Smooth muscle cell of trachea (primary cell): ENCODE data around the gene NME3. TPM values are rescaled to one million over a fixed set of nuclear protein-coding genes. Genes with fewer than 3 reads are reported as not detected.

Source experiments
- total RNA-seq: library from RNA; depleted of rRNA; stranded (reverse); fragments of >200 nt; gene quantifications from 2 replicates; pipeline ENCODE4 v1.2.1, GENCODE V29; 2014

The NME3 gene
- total RNA-seq: 47.7 and 66.5 TPM in 2 replicates

GRCh38 chr16:1771188-1771863, at the start of gene NME3:
NME3 (minus strand) TSS chr16:1771543; CDS start chr16:1771534, 9 bp downstream.

GRCh38 chr16:1793578-1794220, 22.4 kb upstream of the NME3 start, which contains the start of gene IGFALS:
IGFALS (minus strand) TSS chr16:1793705; CDS start chr16:1793652, 53 bp downstream.

GRCh38 chr16:1782408-1783264, 11.3 kb upstream of the NME3 start, which contains the start of the genes NUBP2 and SPSB3:
NUBP2 (plus strand) TSS chr16:1782960; CDS start chr16:1783021, 61 bp downstream.
SPSB3 (minus strand) TSS chr16:1782571; CDS start chr16:1781483, 1,088 bp downstream.

DNA sequence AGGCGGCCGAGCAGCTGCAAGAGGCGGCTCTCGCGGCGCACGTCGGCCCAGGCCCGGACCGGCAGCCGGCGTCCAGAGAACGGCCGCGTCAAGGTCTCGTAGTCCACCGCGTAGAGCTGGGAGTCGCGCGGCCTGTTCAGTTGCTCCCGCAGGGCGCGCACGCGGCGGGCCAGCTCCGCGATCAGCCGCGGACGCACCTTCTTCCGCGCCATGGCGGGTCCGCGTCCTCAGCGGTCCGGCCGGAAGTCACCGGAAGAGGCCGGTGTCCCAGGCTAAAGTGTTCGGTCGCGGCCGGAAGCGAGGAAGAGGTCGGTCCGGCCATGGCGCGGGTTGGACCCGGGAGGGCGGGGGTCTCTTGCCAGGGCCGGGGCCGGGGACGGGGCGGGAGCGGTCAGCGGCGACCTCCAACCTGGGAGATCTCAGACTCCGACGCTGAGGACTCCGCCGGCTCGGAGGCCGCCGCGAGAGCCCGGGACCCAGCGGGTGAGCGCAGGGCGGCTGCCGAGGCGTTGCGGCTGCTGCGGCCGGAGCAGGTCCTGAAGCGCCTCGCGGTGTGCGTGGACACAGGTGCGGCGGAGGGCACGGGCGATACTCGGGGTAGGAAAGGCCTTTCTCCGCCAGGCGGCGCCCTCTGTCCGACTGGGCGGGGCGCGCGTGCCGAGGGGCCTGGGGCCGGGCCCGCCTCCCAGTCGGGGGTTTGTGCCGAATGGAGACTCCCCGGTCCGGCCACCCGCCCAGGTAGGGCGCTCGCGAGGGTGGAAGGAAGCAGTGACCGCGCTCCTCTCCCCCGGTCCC, 1.8 kb upstream of the NME3 start, which contains the start of gene MRPS34:
TSS of gene MRPS34 (minus strand) at position 227 of the 795 bp plus-strand sequence. CDS start at position 212, 15 bp downstream.

GRCh38 chr16:1772362-1772907, 1.1 kb upstream of the NME3 start, which contains the start of gene EME2:
EME2 (plus strand) TSS chr16:1772810; CDS start chr16:1773228, 418 bp downstream.

Other genes starting within 250 kb of the NME3 start
- gene TMEM204, start 237.9 kb downstream of the NME3 start, total RNA-seq: 9.0 and 10.1 TPM in 2 replicates
- gene IFT140, start 159.5 kb downstream of the NME3 start, total RNA-seq: 32.1 and 55.1 TPM in 2 replicates
- 8.6 and 8.8 TPM in 2 replicates for gene CRAMP1, start 159.2 kb downstream of the NME3 start, total RNA-seq
- 32.7 and 50.9 TPM in 2 replicates for gene JPT2, start 93.3 kb downstream of the NME3 start, total RNA-seq
- 48.4 and 59.9 TPM in 2 replicates for gene MAPK8IP3, start 65.3 kb downstream of the NME3 start, total RNA-seq
- gene EME2, start 1.3 kb upstream of the NME3 start, total RNA-seq: 13.5 and 18.0 TPM in 2 replicates
- gene MRPS34, start 1.6 kb upstream of the NME3 start, total RNA-seq: 73.8 and 84.8 TPM in 2 replicates
- 31.3 and 42.3 TPM in 2 replicates for gene SPSB3, start 11.0 kb upstream of the NME3 start, total RNA-seq
- gene NUBP2, start 11.4 kb upstream of the NME3 start, total RNA-seq: 70.0 and 90.2 TPM in 2 replicates
- under 0.01 and 0.15 TPM in 2 replicates for gene IGFALS, start 22.2 kb upstream of the NME3 start, total RNA-seq
- 25.9 and 33.9 TPM in 2 replicates for gene HAGH, start 55.3 kb upstream of the NME3 start, total RNA-seq
- 82.9 and 96.4 TPM in 2 replicates for gene FAHD1, start 55.7 kb upstream of the NME3 start, total RNA-seq
- gene MEIOB, start 100.6 kb upstream of the NME3 start, total RNA-seq: 0.15 and 0.33 TPM in 2 replicates
- not detected in 2 replicates for gene HS3ST6, start 146.9 kb upstream of the NME3 start, total RNA-seq
- gene MSRB1, start 171.7 kb upstream of the NME3 start, total RNA-seq: 6.1 TPM in 2 replicates
- gene RPL3L, start 183.1 kb upstream of the NME3 start, total RNA-seq: not detected in 2 replicates
- gene NDUFB10, start 188.0 kb upstream of the NME3 start, total RNA-seq: 139 and 192 TPM in 2 replicates
- gene RPS2, start 193.3 kb upstream of the NME3 start, total RNA-seq: 1,747 and 2,610 TPM in 2 replicates
- not detected in 2 replicates for gene RNF151, start 195.3 kb upstream of the NME3 start, total RNA-seq
- gene TBL3, start 200.5 kb upstream of the NME3 start, total RNA-seq: 40.2 and 56.6 TPM in 2 replicates
- gene NOXO1, start 209.9 kb upstream of the NME3 start, total RNA-seq: 0.15 TPM in 1 of 2 replicates, not detected in the other
- 14.7 and 17.7 TPM in 2 replicates for gene GFER, start 212.7 kb upstream of the NME3 start, total RNA-seq
- gene SYNGR3, start 218.4 kb upstream of the NME3 start, total RNA-seq: 4.8 and 9.4 TPM in 2 replicates
- gene ZNF598, start 238.3 kb upstream of the NME3 start, total RNA-seq: 27.3 and 27.5 TPM in 2 replicates
- gene NPW, start 248.2 kb upstream of the NME3 start, total RNA-seq: 0.29 and 2.5 TPM in 2 replicates